ENCODE measurements around the gene LITAFD. TPM values are rescaled to one million over a fixed set of nuclear protein-coding genes. Genes with fewer than 3 reads are reported as not detected.

LITAFD gene
- total and polyA plus RNA-seq, 9 of the 15 experiments (the other 6 are each of a cell fraction or from before 2014, with no cell fraction given): not detected

- ChIA-PET CTCF (ENCODE audit: low intra/inter-chr PET ratio) (no interaction called here), POLR2A (interaction anchor here (0.6 to 0.8 kb wide), 2 partner anchors 80 to 1815 kb away, joined by 3 to 4 read pairs; partner anchors contain the start of gene NUBP1)
- Histone ChIP-seq H3K4me2 (ENCODE audit: insufficient read depth, low read length) (no peak overlapping the region), H3K4me1 (replicated peaks in 1 of 2; ENCODE audit: control insufficient read depth in 2 of 2, insufficient read depth in 2 of 2, low read length in 2 of 2) (peaks cover 0 to 8% of the 10 kb centered on the region in 2 experiments; a peak in 1 of 5 replicates), H3K9ac (ENCODE audit: insufficient read depth in 1 of 2, low read depth in 2 of 2, low read length in 2 of 2) (no peak overlapping the region), H3K79me2 (ENCODE audit: control insufficient read depth, insufficient read depth, low read length) (peaks cover 87% of the 10 kb centered on the region), H3K27ac (ENCODE audit: extremely low read depth, low read depth, low read length) (no peak overlapping the region), H3K9me1 (ENCODE audit: control insufficient read depth, insufficient read depth, low read length) (peaks cover 4% of the 10 kb centered on the region), H2AFZ (ENCODE audit: low read depth, low read length) (no peak overlapping the region), H3K9me3 (replicated peaks; ENCODE audit: control insufficient read depth, insufficient read depth, low read depth, low read length) (no peaks in the 10 kb centered on the region), H4K20me1 (replicated peaks; ENCODE audit: control insufficient read depth, insufficient read depth, low read length) (peaks cover 44% of the 10 kb centered on the region), H3K4me3 (no peak overlapping the region), H3K36me3 (ENCODE audit: control insufficient read depth, insufficient read depth, low read length) (peaks cover 49% of the 10 kb centered on the region), H3K27me3 (ENCODE audit: control insufficient read depth in 2 of 2, insufficient read depth in 2 of 2, low read length in 2 of 2) (no peaks in the 10 kb centered on the region)
- ATAC-seq: peak; percentile 51; the same call in 1 of the 3 replicates
- DNase-seq (ENCODE audit: extremely low read depth in 1 of 4, low spot score in 3 of 4): no peak
- WGBS (ENCODE audit: insufficient coverage, low coverage, missing lambda C conversion rate): 85% methylated on average over 16 of the region's 17 CpGs
- TF ChIP-seq MEIS2 (IDR thresholded peaks at IDR 0.05; ENCODE audit: partially characterized antibody) (peak; percentile 76), SRF (CRISPR knock-in tag; IDR thresholded peaks at IDR 0.05) (no peak), CREB1 (IDR thresholded peaks at IDR 0.05) (no peak), CREB1 (CRISPR knock-in tag; IDR thresholded peaks at IDR 0.05) (no peak), TARDBP (IDR thresholded peaks at IDR 0.05) (no peak), PBX2 (CRISPR knock-in tag; IDR thresholded peaks at IDR 0.05; ENCODE audit: low read depth) (no peak), PBX2 (tag; conservative IDR thresholded peaks at IDR 0.05; ENCODE audit: low read depth) (peak; percentile 67), ZNF140 (CRISPR knock-in tag; IDR thresholded peaks at IDR 0.05) (no peak), TSHZ1 (CRISPR knock-in tag; IDR thresholded peaks at IDR 0.05) (no peak), RNF2 (IDR thresholded peaks at IDR 0.05) (no peak), XRCC5 (IDR thresholded peaks at IDR 0.05; ENCODE audit: low read depth, low read length) (no peak), MAFG (tag; conservative IDR thresholded peaks at IDR 0.05) (no peak; the same call in 1 of the 2 replicates), ZNF324 (CRISPR knock-in tag; IDR thresholded peaks at IDR 0.05) (no peak), ZNF311 (CRISPR knock-in tag; IDR thresholded peaks at IDR 0.05) (no peak), NFE2 (IDR thresholded peaks at IDR 0.05; ENCODE audit: low read depth) (0 out of 2 replicates have a peak, but pooled peaks have one; percentile 3), PKNOX1 (IDR thresholded peaks at IDR 0.05) (peak; percentile 66), CREBBP (IDR thresholded peaks at IDR 0.05; ENCODE audit: low read depth, low read length) (no peak)
- intact Hi-C loops (cut with micrococcal nuclease): no loop called here
- in situ Hi-C loops (cut with MboI): no loop called here
- no peak for FAIRE-seq
- BruUV-seq (replicated peaks): no TSS peak
Observed at GRCh38 chr16:8929086-8929748, 47.1 kb downstream of the LITAFD start.
